GM11168 (cell line): ENCODE data around the gene PGM1.

Source experiments
- in situ Hi-C: fragments of 300-500 bp; cut with MboI; formaldehyde crosslinking; loops from one replicate; pipeline ENCODE4 v1.12.0; 2022; ENCODE audit warnings: low sequenced_read_pairs; ENCODE audit not compliant: unreplicated experiment

PGM1 gene

DNA sequence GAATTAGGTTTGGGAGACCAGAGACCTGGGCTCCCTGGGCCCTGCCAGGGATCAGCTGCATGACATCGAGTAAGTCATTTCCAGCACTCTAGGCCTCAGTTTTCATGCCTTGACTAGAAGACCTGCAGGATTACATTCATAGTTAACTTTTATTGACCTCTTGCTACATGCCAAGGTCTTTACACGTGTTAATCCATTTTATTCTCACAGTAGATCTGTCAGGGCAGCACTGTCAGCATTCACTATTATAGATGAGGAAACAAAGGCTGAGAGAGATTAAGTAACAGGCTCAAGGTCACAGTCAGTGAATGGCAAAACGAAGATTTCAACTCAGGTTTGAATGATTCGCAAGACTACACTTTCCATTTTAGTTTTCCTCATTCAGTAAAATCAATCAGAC is 37.0 kb downstream of the PGM1 start:
- in situ Hi-C loops: no loop called here

DNA sequence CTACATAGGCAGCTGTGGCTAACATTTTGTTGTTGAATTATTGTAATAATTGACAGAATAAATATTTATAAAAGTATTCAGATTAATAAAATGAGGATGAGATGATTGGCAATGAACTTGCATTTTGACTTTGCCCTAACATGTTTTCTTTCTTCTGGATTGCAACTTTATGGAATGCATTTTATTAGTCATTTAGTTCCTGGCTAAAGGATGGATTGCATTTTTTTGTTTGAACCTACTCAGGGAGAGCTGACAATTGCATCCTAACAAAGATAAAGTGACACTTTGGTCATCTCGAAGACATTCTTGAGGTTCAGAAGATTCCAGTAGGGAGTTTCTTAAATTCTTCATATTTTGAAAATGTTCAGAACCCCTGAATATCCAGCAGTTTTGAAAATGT is 37.5 kb downstream of the PGM1 start:
- in situ Hi-C loops: no loop called here

DNA sequence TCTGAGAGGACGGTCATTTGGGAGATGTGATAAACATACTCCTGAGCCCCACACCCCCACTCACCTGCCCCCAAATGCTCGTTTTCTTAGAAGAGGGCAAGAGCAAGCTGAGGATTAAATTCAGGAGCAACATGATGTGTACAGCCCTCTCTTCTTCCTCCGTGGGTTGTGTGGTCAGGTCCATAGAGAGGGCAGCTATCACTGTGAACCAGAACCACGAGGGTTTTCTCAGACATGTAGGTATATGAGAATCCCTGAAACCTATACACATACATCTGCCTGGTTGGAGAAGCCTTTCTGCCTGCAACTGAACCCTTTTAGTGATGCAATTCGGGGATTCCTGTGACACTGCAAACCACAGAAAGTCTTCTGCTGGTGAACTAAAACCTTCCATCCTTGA is 38.9 kb downstream of the PGM1 start:
- in situ Hi-C loops: no loop called here

DNA sequence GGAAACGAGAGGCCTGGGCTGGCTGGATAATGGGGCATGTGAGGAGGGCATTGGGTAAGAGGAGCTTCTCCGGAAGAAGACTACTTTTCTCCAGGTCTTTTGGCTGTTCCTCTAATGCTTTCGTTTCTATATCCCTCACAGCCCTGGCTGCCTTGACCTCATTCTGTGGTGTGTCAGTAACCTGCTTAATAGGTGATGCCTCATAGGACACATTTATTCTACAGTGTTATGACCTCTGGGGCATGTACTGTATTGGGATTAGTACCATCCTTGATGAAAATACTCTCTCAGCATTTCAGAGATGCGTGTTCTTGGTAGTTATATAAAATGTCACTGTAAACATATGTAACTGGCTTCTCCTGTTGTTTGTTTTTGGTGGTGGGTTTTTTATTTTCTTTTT is 40.1 kb downstream of the PGM1 start:
- in situ Hi-C loops: no loop called here

DNA sequence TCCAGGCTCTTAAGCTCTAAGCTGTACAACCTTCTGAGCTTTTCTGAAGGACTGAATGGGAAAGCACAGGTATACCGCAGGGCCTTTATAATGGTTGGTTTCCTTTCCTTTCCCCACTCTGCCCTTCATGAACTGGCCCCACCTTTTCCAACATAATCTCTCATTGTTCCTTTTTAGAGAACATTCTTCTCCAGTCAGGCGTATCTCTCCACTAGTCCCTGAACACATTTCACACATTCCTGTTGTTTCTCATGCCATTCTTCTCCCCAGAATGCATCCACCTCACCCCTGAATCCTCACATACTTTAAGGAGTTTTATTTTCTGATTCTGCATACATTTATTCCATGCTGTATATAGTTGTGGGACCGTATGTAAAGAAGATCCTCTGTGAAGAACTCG is 41.3 kb downstream of the PGM1 start:
- in situ Hi-C loops: no loop called here

DNA sequence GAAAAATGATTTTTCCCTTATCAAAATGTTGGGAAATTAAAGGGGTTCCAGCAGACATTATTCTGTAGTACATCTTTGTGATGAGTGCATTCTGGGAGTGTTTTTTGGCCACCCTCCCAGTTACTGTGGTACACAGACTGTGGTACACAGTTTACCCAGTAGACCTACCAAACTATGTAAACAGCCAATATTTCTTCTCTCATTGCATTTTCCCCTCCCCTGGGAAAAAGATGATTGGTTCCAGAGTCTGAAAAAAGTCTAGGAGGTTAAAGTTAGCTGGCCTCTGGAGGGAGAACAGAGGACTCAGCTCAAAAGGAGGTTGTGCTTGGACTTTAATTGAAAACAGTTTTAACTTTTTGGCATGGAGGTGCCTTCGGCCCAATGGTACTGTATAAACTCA is 42.5 kb downstream of the PGM1 start:
- in situ Hi-C loops: no loop called here

DNA sequence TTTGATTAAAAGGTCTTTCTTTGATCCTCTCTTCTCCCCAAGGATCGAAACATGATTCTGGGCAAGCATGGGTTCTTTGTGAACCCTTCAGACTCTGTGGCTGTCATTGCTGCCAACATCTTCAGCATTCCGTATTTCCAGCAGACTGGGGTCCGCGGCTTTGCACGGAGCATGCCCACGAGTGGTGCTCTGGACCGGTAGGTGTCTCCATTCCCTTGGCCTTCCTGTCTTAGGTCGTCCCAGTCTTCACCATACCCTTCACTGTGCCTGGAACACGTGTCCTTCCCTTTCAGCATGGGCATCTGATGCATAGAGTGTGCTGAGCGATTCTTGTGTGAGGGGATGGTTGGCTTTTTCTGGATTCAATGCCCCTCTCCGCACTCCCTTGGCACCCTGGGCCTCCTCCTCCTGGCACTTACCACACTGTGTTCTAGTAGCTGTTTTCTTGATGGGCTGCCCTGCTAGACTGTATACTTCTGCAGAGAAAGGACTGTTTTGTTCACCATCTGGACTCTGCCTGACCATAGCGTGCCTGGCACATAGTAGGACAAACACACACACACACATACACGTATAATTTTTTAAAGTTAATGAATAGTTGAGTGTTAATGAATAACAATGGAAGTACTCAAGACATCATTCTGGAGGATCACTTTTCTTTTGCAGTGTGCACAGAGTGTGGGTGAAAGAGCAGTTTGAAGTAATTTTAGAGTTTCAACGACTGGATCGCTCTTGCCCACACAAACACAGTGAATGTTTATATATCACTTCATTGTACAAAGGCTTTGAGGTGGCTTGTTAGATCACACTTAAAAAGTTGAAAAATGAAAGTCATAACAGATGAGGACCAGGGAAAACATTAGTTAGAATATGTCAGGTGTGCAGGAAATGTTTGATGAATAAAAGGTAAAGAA is 43.2 kb downstream of the PGM1 start:
- in situ Hi-C loops: no loop called here

DNA sequence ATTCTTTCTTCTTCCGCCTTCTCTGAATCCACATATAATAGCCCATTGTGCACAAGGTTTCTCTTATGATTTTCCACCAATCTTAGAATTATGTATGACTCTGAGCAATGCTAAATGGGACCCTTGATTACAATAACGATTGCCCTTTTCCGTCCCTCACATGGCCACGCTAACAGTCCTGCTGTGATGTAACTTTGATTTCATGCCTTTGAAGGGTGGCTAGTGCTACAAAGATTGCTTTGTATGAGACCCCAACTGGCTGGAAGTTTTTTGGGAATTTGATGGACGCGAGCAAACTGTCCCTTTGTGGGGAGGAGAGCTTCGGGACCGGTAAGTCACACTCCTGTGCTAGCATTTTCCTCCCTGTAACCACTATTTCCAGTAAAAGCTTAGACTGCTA is 45.3 kb downstream of the PGM1 start:
- in situ Hi-C loops: no loop called here

DNA sequence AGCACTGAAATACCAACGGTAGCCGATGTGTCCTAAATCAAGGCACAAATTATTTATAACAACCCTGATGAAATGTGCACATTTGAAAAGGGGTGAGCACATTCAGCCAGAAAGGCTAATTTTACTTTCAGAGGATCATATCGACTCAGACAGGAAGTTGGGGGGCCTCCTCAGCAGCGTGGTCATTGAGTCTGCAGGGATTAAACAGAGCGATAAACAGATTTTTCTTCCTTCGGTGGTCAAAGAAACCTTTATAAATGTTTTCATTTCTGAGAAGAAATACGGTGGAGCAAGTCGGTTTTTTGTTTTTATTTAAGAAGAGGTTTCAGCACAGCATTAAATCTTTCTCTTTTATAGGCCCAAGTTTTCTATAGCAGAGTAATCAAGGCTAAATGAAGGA is 45.7 kb downstream of the PGM1 start:
- in situ Hi-C loops: no loop called here

DNA sequence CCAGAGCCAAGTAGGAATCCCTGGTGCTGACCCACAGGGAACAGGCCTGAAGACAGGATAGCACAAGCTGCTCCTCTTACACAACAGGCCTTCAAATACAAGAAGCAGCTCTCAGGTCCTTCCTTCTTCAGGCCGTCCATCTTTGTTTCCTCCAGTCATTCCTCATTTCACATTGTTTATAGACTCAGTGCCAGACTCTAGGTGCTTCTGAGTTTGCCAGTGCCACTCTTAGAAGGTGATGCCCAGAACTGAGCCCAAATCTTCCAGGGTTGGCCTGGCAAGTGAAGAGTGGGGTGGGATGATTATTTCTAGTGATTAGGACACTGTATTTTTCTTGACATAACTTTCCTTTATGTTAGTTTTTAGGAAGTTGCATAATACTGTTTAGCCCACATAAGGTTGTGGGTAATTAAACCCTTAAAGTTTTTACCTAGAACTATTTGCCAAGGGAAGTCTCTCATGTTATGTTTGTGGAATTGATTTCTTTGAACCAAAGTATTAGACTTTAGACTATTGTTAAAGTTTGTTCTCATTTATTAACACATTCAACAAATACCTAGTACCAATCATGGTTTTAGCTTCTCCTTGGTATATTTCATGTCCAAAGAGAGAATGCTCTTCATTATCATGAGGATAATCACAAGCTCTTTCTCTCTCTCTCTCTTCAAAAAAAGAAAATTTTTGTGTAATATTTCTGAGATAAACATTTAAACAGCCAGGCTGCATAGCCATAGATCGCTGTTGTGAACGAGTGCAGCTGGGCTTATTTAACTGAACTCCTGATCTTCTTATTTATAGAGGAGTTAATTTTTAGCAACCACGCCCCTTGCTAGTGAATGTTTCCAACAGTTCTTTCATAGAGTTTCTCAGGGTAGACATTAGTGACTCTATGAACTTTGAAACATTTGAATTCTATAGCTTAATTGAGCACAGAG is 47.7 kb downstream of the PGM1 start:
- in situ Hi-C loops: no loop called here

DNA sequence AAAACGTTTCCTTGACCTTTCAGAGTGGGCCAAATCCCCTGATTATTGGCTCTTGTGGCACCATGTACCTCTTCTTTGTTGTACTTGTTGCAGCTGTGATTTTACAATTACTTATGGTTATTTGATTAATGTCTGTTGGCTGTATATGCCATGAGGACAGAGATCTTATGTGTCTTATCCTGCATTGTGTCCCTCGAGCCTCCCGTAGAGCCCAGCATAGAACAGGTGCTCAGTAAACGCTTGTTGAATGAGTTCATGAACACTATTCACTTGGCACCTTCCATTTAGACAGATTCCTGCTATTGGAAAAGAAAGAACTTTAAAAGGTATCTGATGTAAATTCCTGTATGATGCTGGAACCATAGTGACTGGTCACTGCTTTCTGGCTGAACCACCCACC is 48.4 kb downstream of the PGM1 start:
- in situ Hi-C loops: no loop called here

DNA sequence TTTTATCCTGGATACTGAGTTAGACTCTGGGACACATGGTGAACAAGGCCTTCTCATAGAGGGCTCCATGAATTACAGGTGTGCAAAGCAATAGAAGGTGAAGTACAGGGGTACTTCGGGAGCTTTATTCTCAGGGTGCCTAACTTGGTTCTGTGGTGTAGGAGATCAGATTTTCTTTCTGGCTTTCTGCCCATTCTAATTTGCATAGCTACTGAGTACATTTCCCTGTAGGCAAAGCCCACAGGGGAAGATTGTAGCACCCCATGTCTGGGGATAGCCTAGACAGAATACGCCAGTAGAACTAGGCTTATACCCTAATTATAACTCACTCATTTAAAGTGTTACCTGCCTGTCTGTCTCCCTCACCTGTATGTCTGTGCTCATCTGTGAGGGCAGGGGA is 49.7 kb downstream of the PGM1 start:
- in situ Hi-C loops: no loop called here

DNA sequence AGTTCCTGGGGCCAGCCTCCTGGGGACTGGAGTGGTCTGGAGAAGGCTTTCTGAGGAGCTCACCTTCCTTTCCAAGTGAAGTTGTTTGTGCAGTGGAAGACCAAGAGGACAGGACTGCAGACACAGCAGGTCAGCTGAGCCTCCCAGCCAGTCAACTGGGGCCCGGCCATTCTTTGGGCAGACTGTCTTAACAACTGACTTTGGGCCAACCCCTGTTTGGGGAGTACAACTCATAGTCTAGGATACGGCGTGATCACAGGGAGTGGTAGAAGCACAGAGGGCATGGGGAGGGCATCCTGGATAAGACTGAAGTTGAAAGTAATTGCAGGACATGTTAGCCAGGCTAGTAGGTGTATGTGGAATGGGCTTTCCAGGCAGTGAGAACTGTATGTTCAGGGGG is 50.3 kb downstream of the PGM1 start:
- in situ Hi-C loops: no loop called here

DNA sequence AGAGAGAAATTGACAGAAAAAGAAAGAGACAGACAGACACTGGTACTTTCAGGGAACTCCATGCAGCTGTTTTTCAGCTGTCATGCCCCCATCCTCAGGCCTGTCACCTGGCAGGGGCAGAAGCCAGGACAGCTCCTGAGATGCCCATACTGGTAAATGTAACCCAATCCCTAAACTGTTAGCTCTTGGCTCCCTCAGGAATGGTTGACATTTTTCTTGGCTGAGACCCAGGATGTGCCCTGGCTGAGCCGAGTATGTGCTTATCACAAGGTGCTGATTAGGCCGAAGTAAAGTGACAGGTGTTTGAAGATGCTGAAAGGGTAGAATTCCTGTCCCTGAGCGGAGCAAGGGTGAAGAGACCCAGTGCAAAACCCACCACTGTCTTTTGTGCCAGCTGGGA is 50.7 kb downstream of the PGM1 start:
- in situ Hi-C loops: no loop called here

DNA sequence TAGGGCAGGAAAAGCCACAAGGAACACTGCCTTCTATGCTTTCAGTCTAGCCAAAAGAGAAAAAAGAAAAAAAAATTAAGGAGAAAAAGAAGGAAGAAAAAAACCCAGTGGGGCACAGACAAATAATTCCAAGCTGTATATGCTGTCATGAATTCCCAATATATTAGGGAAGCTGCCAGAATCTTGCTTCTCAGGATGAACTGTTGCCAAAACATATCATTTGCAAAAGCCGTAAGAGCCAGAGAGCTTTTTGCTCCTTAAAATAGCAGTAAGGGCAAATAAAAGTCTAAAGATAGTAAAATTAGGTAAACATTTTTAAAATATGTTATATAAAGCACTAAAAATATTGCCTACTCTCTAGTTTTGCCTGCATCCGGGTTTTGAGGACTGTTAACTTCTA is 52.1 kb downstream of the PGM1 start:
- in situ Hi-C loops: no loop called here

DNA sequence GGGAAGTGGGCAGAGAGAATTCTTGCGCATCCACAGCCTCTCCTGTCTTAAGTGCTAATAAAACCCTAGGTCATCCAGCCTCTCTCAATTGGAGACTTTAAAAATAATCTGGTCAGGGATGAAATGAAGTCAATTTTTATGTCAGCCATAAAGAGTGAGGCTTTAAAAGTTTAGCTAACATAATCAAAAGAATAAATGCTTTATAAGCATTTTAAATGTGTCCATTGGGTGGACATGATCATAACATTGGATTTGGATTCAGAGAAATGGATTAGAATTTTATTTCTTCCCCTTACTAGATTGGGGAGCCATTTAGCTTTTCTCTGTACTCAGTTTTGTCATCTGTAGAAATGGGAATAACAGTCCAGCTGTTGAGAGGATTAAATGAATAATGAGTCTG is 55.5 kb downstream of the PGM1 start:
- in situ Hi-C loops: no loop called here

DNA sequence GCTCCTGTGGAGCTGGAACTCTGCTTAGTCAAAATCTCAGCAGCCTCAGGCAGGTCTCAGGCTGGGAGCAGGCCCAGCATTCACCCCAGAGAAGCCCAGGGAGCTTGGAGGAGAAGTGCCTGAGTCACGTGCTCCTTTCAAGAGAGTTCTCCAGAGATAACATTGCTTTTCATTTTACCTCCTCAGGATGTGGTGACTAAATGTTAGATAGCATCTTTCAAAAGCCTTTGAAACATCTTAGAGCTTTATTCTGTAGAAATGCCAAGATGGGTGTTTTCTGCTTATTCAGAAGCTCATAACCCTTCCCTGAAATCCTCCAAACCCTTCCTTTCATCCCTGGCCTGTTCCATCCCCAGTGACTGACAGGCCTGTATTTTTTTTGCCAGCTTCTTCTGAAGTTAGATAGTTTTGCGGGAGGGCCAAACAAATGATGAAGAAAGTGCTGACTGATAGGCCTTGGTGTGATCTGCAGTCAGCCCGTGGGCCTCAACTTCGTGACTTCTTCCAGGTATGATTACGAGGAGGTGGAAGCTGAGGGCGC is 58.0 kb downstream of the PGM1 start:
- in situ Hi-C loops: no loop called here

DNA sequence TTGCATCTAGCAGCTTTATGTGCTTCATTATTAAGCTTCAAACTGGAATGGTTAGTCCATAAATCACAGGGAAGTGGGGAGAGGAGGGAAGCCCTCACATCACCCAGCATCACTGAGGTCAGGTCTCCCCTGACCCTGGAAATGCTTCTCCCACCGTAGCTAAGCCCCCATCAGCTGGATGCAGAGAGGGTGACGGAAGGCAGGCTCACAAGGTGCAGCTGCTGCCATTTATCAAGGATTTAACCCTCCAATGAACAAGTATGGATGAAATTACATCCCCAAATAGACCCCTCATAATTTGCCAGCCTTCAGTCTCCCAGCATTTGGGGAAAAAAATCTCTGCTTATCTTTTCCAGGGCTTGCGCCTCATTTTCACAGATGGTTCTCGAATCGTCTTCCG is 60.8 kb downstream of the PGM1 start:
- in situ Hi-C loops: no loop called here

DNA sequence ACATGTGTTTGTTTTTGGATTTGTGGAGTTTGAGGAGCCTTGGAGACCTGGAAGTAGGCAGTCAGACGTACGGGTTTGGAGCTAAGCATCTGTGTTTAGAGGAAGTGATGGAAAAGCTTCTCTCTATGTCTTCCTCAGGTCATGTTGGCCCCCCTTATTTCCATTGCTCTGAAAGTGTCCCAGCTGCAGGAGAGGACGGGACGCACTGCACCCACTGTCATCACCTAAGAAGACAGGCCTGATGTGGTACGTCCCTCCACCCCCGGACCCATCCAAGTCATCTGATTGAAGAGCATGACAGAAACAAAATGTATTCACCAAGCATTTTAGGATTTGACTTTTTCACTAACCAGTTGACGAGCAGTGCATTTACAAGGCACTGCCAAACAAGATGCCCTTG is 66.2 kb downstream of the PGM1 start:
- in situ Hi-C loops: no loop called here

DNA sequence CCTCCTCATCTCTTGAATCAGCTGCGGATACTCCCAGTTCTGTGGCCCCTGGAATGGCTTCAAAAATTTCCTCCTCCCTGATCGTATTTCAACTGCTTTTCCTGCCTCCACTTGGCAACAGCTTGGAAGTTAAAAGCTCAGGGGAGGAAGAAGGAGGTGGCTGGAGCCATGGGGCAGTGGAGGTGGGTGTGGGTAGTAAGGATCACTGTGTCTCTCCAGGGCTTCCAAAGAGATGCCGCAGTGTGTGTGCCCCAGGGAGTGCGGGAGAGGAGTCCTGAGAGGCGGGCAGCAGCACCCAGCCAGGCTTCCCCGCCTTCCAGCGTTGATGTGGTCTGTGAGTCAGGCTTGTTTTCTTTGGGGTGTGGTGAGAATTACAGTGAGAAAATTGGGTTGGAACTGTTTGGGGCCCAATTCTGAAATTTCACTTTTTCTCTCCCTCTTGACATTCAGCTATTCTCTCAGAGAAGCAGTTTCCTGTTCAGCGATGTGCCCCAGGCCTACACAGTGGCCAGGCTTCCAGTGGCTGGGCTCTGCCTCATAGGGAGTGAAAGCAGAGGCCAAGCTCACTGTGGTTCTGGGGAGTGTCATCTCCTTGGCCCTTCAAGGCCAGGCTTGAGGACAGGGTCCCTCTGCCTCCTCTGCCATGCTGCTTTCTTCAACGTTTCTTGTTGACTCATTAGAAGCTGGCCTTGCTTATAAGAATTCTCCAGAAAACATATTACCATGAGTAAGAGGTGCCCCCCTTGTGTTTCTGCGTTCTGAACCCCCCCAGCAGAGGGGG is 69.0 kb downstream of the PGM1 start:
- in situ Hi-C loops: no loop called here
